OCI-LY3 (cell line): Measurements from ENCODE around the gene RIPK4.

Experiments
- H2AFZ ChIP-seq: fragments of 200-600, 300-600 bp; shearing (Covaris generic); 2 replicates; pipeline ENCODE4 v1.6.0; 2014; ENCODE audit warnings: antibody characterized with exemption, low read depth, low read length
- H3K27ac ChIP-seq: fragments of 200-600, 300-600 bp; sonication (generic); 2 replicates; pipeline ENCODE4 v1.5.1; 2014; ENCODE audit warnings: mild to moderate bottlenecking, low read length, moderate library complexity, mixed read lengths
- H3K27me3 ChIP-seq: fragments of 200-600, 300-600 bp; sonication (generic); 2 replicates; pipeline ENCODE4 v1.6.1; 2014; ENCODE audit warnings: low read depth, low read length, mixed read lengths
- H3K36me3 ChIP-seq: fragments of 200-600, 300-600 bp; sonication (generic); replicated peaks from 2 replicates; pipeline ENCODE3; 2014; ENCODE audit warnings: low read depth, low read length, mixed read lengths
- H3K4me1 ChIP-seq: fragments of 300-600, 200-600 bp; sonication (generic); 2 replicates; pipeline ENCODE4 v1.6.1; 2014; ENCODE audit warnings: low read length, mixed read lengths
- H3K4me2 ChIP-seq: fragments of 200-600, 300-600 bp; sonication (generic); 2 replicates; pipeline ENCODE4 v1.6.1; 2014; ENCODE audit warnings: low read length, mixed read lengths
- H3K4me3 ChIP-seq: fragments of 300-600, 200-600 bp; sonication (generic); 2 replicates; pipeline ENCODE4 v1.5.1; 2014; ENCODE audit warnings: antibody characterized with exemption, mild to moderate bottlenecking, low read length, moderate library complexity
- H3K79me2 ChIP-seq: fragments of 300-600, 200-600 bp; shearing (Covaris generic); 2 replicates; pipeline ENCODE4 v1.6.1; 2014; ENCODE audit warnings: mild to moderate bottlenecking, low read length, mixed read lengths
- H3K9ac ChIP-seq: fragments of 300-600, 200-600 bp; shearing (Covaris generic); 2 replicates; pipeline ENCODE4 v1.6.0; 2014; ENCODE audit warnings: mild to moderate bottlenecking, low read length, moderate library complexity
- H3K9me3 ChIP-seq: fragments of 200-600, 300-600 bp; shearing (Covaris generic); 2 replicates; pipeline ENCODE4 v1.6.1; 2014; ENCODE audit warnings: low read length, mixed read lengths; ENCODE audit not compliant: insufficient read depth
- H4K20me1 ChIP-seq: fragments of 200-600, 300-600 bp; sonication (generic); 2 replicates; pipeline ENCODE4 v1.6.1; 2016; ENCODE audit warnings: low read length, mixed read lengths; ENCODE audit not compliant: insufficient read depth
- EZH2phosphoT487 ChIP-seq: fragments of 200-600 bp; shearing (Covaris generic); IDR thresholded peaks from 2 replicates; pipeline ENCODE4 v1.6.1; 2018; ENCODE audit warnings: antibody characterized with exemption, mixed run types, low read depth
- TF ChIP-seq, protein P1 (sequence below): fragments of 200-600, 300-600 bp; sonication (generic); IDR thresholded peaks from 2 replicates; pipeline ENCODE4 v1.5.1; 2014; ENCODE audit warnings: antibody characterized with exemption, low read length, low read depth

RIPK4 gene

DNA sequence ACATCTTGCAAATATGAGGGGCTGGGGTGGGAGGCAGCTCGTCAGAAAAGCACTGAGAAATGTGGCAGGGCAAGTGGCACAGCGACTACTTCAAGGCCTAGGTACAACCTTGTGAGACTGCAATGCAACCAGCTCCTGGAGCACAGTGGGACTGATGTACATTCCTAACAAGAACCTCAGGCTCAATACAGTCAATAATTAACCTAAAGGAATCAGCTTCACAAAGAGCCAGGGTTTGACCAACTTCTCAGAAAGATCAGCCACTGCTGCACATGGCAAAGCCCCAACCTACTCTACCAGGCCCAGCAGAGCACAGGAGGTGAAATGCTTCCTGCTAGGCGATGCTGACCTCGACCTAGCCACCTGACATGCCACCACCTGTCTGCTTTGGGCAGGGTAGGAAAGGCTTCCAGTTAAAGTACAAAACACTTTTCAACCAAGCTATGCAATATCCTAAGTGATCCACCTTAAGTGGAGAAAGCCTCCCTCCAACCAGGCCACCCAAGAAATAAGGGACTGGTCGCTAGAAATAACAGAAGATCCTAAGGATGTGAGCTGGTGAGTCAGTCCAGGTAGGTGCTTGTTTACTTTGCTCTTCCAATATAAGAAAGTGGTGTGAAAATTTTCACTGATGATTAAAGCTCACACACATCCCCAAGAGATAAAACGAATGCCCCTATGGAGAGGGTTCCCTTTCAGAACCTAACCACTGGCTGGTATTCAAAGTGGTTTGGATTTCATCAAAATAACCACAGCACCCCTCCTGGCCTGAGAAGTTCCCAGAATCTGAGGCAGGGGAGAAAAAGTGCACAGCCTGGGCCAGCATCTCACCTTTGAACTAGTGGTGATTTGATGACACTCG lies 2.1 kb downstream of the RIPK4 start:
- H3K4me2 ChIP-seq: no peak overlapping the region

DNA sequence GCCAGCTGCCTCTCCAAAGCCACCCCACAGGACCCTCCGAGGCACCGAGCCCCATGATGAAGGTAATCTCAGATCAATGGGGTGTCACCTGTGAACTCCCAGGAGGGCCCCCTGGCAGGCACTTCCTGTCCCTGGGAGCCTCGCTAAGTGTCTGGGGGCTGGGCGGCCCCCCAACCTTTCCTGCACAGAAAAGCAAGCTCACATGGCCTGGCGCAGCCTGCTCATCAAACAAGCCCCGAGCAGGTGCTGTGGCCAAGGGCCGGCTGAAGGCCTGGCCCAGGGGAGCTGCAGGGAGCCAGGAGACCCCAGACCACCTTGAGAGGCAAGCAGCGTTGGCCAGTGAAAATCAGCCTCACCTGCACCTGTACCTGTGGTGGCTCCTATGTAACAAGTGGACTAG lies 2.9 kb downstream of the RIPK4 start:
- 0 out of 2 replicates have a peak, but pooled peaks cover 3% of the 10 kb centered on the region for H3K27me3 ChIP-seq
- no peak overlapping the region for H3K4me3 ChIP-seq
- H3K9me3 ChIP-seq: no peaks in the 10 kb centered on the region
- H3K4me2 ChIP-seq: no peak overlapping the region
- H4K20me1 ChIP-seq: no peaks in the 10 kb centered on the region
- no peak for TF ChIP-seq EZH2phosphoT487
- TF ChIP-seq, protein P1, sequence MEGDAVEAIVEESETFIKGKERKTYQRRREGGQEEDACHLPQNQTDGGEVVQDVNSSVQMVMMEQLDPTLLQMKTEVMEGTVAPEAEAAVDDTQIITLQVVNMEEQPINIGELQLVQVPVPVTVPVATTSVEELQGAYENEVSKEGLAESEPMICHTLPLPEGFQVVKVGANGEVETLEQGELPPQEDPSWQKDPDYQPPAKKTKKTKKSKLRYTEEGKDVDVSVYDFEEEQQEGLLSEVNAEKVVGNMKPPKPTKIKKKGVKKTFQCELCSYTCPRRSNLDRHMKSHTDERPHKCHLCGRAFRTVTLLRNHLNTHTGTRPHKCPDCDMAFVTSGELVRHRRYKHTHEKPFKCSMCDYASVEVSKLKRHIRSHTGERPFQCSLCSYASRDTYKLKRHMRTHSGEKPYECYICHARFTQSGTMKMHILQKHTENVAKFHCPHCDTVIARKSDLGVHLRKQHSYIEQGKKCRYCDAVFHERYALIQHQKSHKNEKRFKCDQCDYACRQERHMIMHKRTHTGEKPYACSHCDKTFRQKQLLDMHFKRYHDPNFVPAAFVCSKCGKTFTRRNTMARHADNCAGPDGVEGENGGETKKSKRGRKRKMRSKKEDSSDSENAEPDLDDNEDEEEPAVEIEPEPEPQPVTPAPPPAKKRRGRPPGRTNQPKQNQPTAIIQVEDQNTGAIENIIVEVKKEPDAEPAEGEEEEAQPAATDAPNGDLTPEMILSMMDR: no peak
- H3K79me2 ChIP-seq: no peaks in the 10 kb centered on the region
- H3K27ac ChIP-seq: no peak overlapping the region
- no peaks in the 10 kb centered on the region for H3K4me1 ChIP-seq
- H3K9ac ChIP-seq: no peak overlapping the region
- no peaks in the 10 kb centered on the region for H3K36me3 ChIP-seq
- no peak overlapping the region for H2AFZ ChIP-seq

More for the DNA sequence above, 2.1 kb downstream of the RIPK4 start:
- H2AFZ ChIP-seq: no peak overlapping the region
- no peaks in the 10 kb centered on the region for H3K36me3 ChIP-seq
- no peak overlapping the region for H3K4me3 ChIP-seq
- 0 out of 2 replicates have a peak, but pooled peaks cover 3% of the 10 kb centered on the region for H3K27me3 ChIP-seq
- no peaks in the 10 kb centered on the region for H4K20me1 ChIP-seq
- H3K79me2 ChIP-seq: no peaks in the 10 kb centered on the region
- no peak overlapping the region for H3K27ac ChIP-seq
- no peak for TF ChIP-seq EZH2phosphoT487
- TF ChIP-seq, protein P1: no peak
- H3K4me1 ChIP-seq: no peaks in the 10 kb centered on the region
- H3K9ac ChIP-seq: no peak overlapping the region
- H3K9me3 ChIP-seq: no peaks in the 10 kb centered on the region

DNA sequence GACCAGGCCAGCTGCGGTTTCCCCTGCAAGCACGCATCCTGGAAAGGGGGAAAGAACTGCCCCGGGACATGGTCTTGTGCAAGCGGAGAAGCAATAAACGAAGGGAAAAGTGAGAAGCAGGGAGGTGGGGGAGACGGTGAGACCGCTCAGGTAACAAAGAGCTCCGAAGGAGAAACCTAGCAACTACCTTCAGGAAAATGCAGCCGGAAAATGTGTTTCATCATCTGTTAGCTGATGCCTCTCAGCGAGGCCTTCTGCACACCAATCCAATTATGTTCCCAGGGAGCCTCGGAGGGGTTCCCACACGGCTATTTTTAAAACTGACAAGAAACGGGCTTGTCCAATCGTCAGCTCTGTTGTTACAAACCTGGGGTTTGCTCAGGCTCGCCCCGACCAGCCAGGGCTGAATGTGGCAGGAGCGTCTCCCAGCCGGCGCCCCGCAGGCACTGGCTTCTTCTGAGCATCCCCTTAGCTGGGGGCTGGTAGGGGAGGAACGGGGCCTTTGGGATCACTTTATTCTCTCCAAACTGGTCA lies 3.4 kb downstream of the RIPK4 start:
- no peak overlapping the region for H3K27ac ChIP-seq
- H3K4me1 ChIP-seq: no peaks in the 10 kb centered on the region
- no peaks in the 10 kb centered on the region for H3K36me3 ChIP-seq
- H3K79me2 ChIP-seq: no peaks in the 10 kb centered on the region
- no peaks in the 10 kb centered on the region for H4K20me1 ChIP-seq
- H3K4me3 ChIP-seq: no peak overlapping the region
- no peak overlapping the region for H2AFZ ChIP-seq
- no peaks in the 10 kb centered on the region for H3K9me3 ChIP-seq
- H3K27me3 ChIP-seq: 0 out of 2 replicates have a peak, but pooled peaks cover 3% of the 10 kb centered on the region
- no peak overlapping the region for H3K9ac ChIP-seq
- TF ChIP-seq, protein P1: no peak
- TF ChIP-seq EZH2phosphoT487: no peak
- H3K4me2 ChIP-seq: no peak overlapping the region

DNA sequence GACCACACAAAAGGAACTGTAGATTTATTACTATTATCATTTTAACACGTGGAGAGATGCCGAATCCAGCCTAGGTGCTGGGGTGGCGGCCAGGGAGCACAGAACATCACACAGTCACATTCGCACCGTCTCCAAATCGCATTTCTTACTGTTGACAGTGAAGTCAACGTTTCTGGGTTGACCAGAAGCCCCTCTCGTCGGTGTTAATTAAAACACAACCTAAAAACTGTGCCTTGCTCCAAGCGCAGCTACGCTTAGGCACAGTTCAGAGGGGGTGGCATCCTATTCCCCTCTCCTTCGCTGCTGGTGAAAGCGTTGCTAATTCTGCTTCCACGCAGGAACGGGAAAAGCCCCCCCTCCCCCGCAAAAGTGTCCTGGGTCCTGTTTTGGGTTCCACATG lies 4.1 kb downstream of the RIPK4 start:
- Histone ChIP-seq H3K4me3 (no peak overlapping the region), H3K4me1 (no peaks in the 10 kb centered on the region), H4K20me1 (no peaks in the 10 kb centered on the region), H3K79me2 (no peaks in the 10 kb centered on the region), H3K27me3 (0 out of 2 replicates have a peak, but pooled peaks cover 3% of the 10 kb centered on the region), H3K9ac (no peak overlapping the region), H2AFZ (no peak overlapping the region), H3K9me3 (no peaks in the 10 kb centered on the region), H3K27ac (no peak overlapping the region), H3K36me3 (no peaks in the 10 kb centered on the region), H3K4me2 (no peak overlapping the region)
- no peak for TF ChIP-seq EZH2phosphoT487
- TF ChIP-seq, protein P1: no peak
